Nephron progenitor cell (in vitro differentiated cells): ENCODE results near the gene PNPLA7.

Experiments used
- DNase-seq: peaks from one replicate; pipeline ENCODE4 v3.0.0; 2021
- H3K27ac Mint-ChIP-seq: 2 replicates; pipeline ENCODE4 v1.8.0; 2021; ENCODE audit warnings: mild to moderate bottlenecking, moderate library complexity, mixed read lengths
- H3K27me3 Mint-ChIP-seq: 2 replicates; pipeline ENCODE4 v1.8.0; 2021; ENCODE audit warnings: mild to moderate bottlenecking, low read depth, mixed read lengths; ENCODE audit not compliant: poor library complexity
- H3K36me3 Mint-ChIP-seq: 2 replicates; pipeline ENCODE4 v1.8.0; 2021; ENCODE audit warnings: low read depth, mixed read lengths
- H3K4me1 Mint-ChIP-seq: 2 replicates; pipeline ENCODE4 v1.8.0; 2021; ENCODE audit warnings: mixed read lengths
- H3K4me3 Mint-ChIP-seq: 2 replicates; pipeline ENCODE4 v1.8.0; 2021; ENCODE audit warnings: mild to moderate bottlenecking, moderate library complexity, mixed read lengths
- H3K9me3 Mint-ChIP-seq: 2 replicates; pipeline ENCODE4 v1.8.0; 2021; ENCODE audit warnings: mild to moderate bottlenecking, moderate library complexity, mixed read lengths
- CTCF ChIP-seq: fragments of 200-600 bp; sonication (generic); IDR thresholded peaks from 2 replicates; pipeline ENCODE4 v1.5.0; 2021; ENCODE audit warnings: antibody characterized with exemption

The PNPLA7 gene

GRCh38 chr9:137433916-137434431, 116.2 kb downstream of the PNPLA7 start:
- Mint-ChIP-seq H3K27me3 (no peaks in the 10 kb centered on the region), H3K4me1 (no peaks in the 10 kb centered on the region), H3K9me3 (no peaks in the 10 kb centered on the region), H3K27ac (no peak overlapping the region), H3K4me3 (no peak overlapping the region), H3K36me3 (no peaks in the 10 kb centered on the region)
- no peak for TF ChIP-seq CTCF
- DNase-seq, result no peak

- Mint-ChIP-seq H3K36me3 (no peaks in the 10 kb centered on the region), H3K27ac (no peak overlapping the region), H3K4me3 (no peak overlapping the region), H3K4me1 (no peaks in the 10 kb centered on the region), H3K27me3 (no peaks in the 10 kb centered on the region), H3K9me3 (no peaks in the 10 kb centered on the region)
- no peak for TF ChIP-seq CTCF
- no peak for DNase-seq
Measured at GRCh38 chr9:137433349-137433915, 116.8 kb downstream of the PNPLA7 start.

- Mint-ChIP-seq H3K27me3 (no peaks in the 10 kb centered on the region), H3K36me3 (no peaks in the 10 kb centered on the region), H3K9me3 (no peaks in the 10 kb centered on the region), H3K4me3 (no peak overlapping the region), H3K27ac (no peak overlapping the region), H3K4me1 (no peaks in the 10 kb centered on the region)
- TF ChIP-seq CTCF, result no peak
- no peak for DNase-seq
Measured at GRCh38 chr9:137432687-137433348, 117.4 kb downstream of the PNPLA7 start.

- peaks cover 4% of the 10 kb centered on the region for H3K4me1 Mint-ChIP-seq
- no peaks in the 10 kb centered on the region for H3K36me3 Mint-ChIP-seq
- H3K27me3 Mint-ChIP-seq, result peaks cover 5% of the 10 kb centered on the region
- DNase-seq, result no peak
- H3K27ac Mint-ChIP-seq, result no peak overlapping the region
- H3K9me3 Mint-ChIP-seq, result no peaks in the 10 kb centered on the region
- TF ChIP-seq CTCF, result no peak
- H3K4me3 Mint-ChIP-seq, result no peak overlapping the region
Measured at GRCh38 chr9:137431416-137431931, 118.7 kb downstream of the PNPLA7 start.

GRCh38 chr9:137430723-137431415, 119.3 kb downstream of the PNPLA7 start:
- TF ChIP-seq CTCF, result no peak

More at GRCh38 chr9:137430723-137431415, 119.3 kb downstream of the PNPLA7 start:
- no peak overlapping the region for H3K27ac Mint-ChIP-seq
- DNase-seq, result no peak
- peaks cover 4% of the 10 kb centered on the region for H3K4me1 Mint-ChIP-seq
- no peaks in the 10 kb centered on the region for H3K9me3 Mint-ChIP-seq
- no peak overlapping the region for H3K4me3 Mint-ChIP-seq
- peaks cover 5% of the 10 kb centered on the region for H3K27me3 Mint-ChIP-seq
- no peaks in the 10 kb centered on the region for H3K36me3 Mint-ChIP-seq
